GM12891 (cell line): ENCODE data around the gene MEIS1.

ENCODE experiments used
- DNase-seq: peaks from one replicate; pipeline ENCODE4 v3.0.0; 2011; ENCODE audit warnings: low spot score; ENCODE audit not compliant: insufficient read length
- FAIRE-seq: peaks from 2 replicates; lab custom pipeline; 2011; peaks lifted over from hg19 to GRCh38; lab: Jason Lieb, UNC
- PAX5 ChIP-seq: IDR thresholded peaks from 2 replicates; pipeline ENCODE4 v1.6.1; 2011; ENCODE audit warnings: low read length, moderate library complexity, mild to moderate bottlenecking; ENCODE audit not compliant: insufficient read depth, severe bottlenecking
- POLR2A ChIP-seq: IDR thresholded peaks from 2 replicates; pipeline ENCODE4 v1.6.1; 2011; ENCODE audit warnings: low read depth, low read length, control low read depth
- POLR2AphosphoS5 ChIP-seq: IDR thresholded peaks from 2 replicates; pipeline ENCODE4 v1.6.1; 2011; ENCODE audit warnings: low read depth, low read length, control low read depth
- POU2F2 ChIP-seq: IDR thresholded peaks from 2 replicates; pipeline ENCODE4 v1.6.1; 2011; ENCODE audit warnings: low read depth, mild to moderate bottlenecking, control low read depth, low read length, moderate library complexity
- SPI1 ChIP-seq: IDR thresholded peaks from 2 replicates; pipeline ENCODE4 v1.6.1; 2011; ENCODE audit warnings: low read depth, low read length, control low read depth
- TAF1 ChIP-seq: IDR thresholded peaks from 2 replicates; pipeline ENCODE4 v1.6.1; 2011; ENCODE audit warnings: low read depth, low read length, control low read depth

MEIS1 gene

DNA sequence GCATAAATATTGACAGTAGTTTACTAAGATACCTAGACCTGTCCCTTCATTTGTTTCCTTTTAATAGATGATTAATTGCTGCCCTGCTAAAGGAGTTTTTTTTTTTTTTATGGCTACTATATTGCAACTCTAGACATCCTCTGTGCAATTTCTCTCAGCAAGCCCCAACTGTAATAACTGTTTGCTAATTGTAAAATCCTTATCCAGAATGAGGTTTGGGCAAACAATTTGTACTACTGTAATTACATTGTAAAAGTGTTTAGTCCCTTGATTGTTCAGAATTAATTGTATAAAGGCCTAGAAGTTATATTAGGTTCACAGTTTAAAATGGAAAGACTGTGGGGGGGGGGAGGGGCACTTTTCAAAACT, 3.7 kb upstream of the MEIS1 start:
- DNase-seq (no peak), FAIRE-seq (no peak)
- TF ChIP-seq POU2F2, result no peak
- no peak for TF ChIP-seq POLR2AphosphoS5
- TF ChIP-seq SPI1, result no peak
- no peak for TF ChIP-seq POLR2A
- no peak for TF ChIP-seq PAX5

DNA sequence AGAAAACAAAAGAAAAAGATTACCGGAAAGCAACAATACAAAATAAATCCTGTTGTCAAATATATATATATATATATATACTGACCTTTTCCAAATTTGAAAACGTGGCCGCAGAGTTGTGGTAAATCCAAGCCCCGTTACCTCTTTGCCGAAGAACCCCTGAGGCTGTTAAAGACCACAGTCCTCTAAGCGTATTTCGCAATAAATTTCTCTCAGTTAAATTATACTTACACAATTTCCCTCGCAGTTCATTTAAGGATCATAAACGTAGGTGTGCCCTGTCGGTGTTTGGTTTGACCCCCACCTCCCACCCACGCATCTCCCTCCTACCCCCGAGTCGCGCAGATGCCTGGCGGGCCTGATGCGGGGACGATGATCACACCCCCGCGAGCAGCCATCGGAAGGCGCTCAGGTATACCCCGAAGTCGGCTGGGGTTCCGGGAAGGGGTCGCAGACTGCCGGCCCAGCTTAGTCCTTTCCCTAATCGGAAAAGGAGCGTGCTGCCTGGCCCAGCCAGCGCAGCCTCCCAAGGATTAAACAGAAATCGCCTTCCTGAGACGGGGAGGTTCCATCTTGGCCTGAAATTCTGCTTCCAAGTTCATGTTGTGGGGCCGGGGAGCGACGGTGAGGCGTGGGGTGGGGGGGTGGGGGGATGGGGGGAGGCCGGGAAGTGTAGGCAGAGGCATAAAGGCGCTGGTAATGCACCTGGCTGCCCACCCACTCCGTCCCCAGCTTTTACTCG, 2.9 kb upstream of the MEIS1 start:
- no peak for DNase-seq
- TF ChIP-seq POLR2AphosphoS5 (no peak), TAF1 (no peak), SPI1 (no peak), POU2F2 (no peak), POLR2A (no peak), PAX5 (no peak)
- FAIRE-seq, result no peak

DNA sequence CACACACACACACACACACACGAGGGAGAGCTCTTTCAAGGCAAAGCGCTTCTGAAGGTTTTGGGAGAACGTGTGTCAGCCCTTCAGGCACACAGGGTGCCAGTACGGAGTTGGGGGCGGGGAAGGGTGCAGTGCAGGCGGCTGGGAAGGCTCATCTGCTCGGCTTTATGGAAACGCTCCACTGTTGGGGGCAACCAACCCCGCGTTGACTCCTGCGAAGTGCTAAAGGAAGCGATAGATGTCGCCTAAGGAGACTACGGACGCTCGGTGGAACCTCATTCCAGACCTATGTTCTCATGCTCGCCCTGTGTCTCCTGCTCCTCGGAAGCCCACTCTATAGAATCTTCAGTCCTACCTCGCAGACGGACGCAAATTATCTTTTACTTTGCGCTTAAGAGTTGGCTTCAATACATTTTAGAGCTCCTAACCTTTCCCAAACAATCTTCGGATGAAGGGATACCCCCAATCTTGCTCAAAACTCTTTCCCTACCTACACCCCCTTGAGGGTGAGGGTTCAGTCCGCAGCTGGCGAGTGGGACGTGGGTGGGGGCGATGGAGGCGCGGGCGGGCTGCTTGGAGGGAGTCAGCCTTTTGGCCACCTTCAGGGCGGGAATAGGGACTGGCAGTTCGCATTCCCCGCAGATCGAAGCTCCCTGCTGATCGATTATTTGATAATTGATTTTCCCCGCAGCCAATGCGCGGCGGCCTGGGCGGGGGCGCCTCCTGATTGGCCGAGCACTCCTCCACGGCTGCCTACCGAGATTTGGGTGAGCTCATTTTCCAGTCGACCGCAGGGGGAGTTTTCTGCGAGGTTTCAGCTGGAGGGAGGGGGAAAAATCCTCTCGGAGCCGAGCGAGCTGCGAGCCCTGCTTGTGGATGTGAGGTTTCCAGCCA, 1.9 kb upstream of the MEIS1 start:
- FAIRE-seq, result no peak
- no peak for DNase-seq
- TF ChIP-seq POLR2AphosphoS5 (no peak), SPI1 (no peak), TAF1 (no peak), POLR2A (no peak), POU2F2 (no peak), PAX5 (no peak)

DNA sequence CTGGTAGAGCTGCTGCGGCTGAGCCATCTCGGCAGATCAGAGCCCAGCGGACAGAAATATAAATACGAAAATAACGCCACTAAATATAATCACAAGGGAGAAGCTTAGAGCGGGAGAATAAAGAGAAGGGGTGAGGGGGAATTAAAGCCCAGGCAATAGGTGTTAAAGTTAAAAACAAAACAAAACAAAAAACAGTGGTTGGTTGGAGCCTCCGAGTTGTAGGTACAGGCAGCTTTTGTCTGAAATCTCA, 1.3 kb upstream of the MEIS1 start:
- no peak for FAIRE-seq
- TF ChIP-seq SPI1, result no peak
- no peak for TF ChIP-seq POU2F2
- TF ChIP-seq POLR2A, result no peak
- TF ChIP-seq POLR2AphosphoS5, result no peak
- no peak for TF ChIP-seq TAF1
- no peak for TF ChIP-seq PAX5
- DNase-seq, result no peak

DNA sequence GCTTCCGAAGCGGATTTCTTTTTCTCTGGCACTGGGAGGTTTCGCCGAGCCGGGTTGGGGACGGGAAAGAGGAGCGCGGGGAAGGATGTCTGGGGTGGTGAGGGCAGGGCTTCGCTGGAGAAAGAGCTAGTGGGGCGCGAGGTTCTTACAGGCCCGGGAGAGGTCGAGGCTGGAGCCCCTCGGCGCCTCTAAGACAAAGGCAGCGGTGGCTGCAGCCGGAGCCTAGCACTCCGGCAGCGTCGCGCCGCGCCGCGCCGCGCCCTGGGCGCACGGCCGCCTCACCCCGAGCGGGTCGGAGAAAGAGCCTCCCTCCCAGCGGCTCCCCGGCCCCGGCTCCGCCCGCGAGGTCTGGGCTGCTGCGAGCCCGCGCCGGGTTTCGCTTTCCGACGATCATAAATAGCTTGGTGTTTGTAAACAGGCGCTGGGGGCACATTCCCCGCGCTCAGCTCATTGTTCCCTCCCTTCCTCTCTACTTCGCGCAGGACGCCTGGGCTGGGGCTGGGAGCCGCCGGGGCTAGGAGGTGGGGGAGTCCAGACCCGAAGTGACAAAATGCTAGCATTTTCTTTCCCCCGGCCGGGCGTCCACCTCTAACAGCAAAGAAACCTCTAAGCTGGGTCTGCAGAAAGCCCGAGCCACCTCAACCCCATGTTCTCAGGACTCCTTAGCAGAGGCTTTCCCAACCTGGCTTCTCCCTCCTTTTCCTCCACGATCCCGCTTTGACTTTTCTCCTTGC, 813 bp upstream of the MEIS1 start:
- no peak for FAIRE-seq
- DNase-seq, result no peak
- TF ChIP-seq POLR2A (no peak), PAX5 (no peak)

DNA sequence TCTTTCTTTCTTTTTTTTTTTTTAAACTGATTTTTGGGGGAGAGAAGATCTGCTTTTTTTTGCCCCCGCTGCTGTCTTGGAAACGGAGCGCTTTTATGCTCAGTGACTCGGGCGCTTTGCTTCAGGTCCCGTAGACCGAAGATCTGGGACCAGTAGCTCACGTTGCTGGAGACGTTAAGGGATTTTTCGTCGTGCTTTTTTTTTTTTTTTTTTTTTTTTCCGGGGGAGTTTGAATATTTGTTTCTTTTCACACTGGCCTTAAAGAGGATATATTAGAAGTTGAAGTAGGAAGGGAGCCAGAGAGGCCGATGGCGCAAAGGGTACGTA, 587 bp downstream of the MEIS1 start:
- no peak for FAIRE-seq
- DNase-seq, result no peak

DNA sequence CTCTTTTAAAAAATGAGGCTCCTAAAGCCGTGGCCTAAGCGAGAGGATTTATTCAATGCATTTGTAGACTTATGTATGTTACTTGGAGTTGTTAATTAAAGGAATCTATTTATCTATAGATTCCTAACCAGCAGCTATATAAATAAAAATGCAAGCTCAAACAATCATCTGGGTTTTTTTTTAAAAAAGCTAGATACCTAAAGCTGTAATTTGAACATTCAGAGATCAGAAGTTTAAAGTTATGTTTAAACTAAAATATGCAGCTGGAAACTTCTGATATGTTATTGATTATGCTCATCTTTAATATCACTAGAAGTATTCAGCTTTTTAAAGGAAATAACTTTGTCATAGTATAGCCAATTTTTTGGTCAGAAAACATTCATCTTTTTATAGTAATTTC, 1.0 kb downstream of the MEIS1 start:
- TF ChIP-seq PAX5 (no peak), POLR2AphosphoS5 (no peak), SPI1 (no peak), POU2F2 (no peak), POLR2A (no peak), TAF1 (no peak)
- DNase-seq (no peak), FAIRE-seq (no peak)

More for the DNA sequence above, 587 bp downstream of the MEIS1 start:
- TF ChIP-seq TAF1, result no peak
- TF ChIP-seq PAX5, result no peak
- TF ChIP-seq POU2F2, result no peak

DNA sequence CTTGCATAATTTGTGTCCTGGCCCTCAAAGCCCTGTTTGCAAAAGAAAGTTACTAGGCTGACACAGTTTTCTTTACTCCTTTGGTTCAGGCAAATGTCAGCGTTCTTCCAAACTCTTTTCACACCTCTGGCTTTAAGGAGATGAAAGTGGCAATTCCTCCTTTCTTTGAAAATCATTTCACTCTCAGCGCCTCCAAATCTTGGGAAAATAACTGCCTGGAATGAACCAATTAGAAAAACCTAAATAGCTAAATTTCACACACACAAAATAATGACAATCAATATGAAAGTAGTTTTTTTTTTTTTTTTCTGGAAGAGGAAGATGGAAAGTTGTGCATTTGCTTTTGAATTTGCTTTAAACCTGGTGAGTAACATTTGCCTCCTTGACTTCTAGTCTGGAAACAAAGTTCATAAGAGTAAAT, 1.7 kb downstream of the MEIS1 start:
- no peak for TF ChIP-seq POU2F2
- TF ChIP-seq SPI1, result no peak
- no peak for TF ChIP-seq PAX5
- no peak for TF ChIP-seq TAF1
- no peak for TF ChIP-seq POLR2A
- no peak for FAIRE-seq
- no peak for DNase-seq

DNA sequence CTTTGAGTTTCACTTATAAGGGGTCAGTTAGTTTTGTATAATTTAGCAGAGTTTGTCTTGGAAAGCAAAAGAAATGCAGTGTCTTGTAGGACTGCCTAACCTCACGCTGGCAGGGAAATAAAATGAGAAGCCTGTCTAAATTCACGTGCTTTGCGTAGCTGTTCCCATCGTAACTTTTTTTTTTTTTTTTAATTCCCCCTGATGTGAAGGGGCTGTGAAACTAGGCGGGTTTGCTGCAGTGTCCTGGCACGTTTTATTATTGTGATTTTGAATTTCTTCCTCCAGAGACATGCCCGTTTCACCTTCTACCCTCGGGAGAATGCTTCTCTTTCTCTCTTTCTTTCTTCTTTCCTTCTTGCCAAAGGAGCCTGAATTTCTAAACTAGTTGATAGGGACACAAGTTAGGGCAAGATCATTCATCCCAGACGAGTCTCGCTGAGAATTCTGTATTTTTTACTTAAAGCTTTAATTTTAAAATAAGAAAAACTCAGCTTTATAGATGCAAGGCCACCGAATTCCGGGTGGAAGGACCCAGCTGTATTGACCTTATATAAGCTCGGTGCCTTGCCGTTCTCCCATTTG, 2.3 kb downstream of the MEIS1 start:
- no peak for TF ChIP-seq PAX5
- no peak for TF ChIP-seq POLR2A
- no peak for TF ChIP-seq POU2F2
- TF ChIP-seq TAF1, result no peak
- DNase-seq (no peak), FAIRE-seq (no peak)
